ENCODE measurements around the gene GALNT14. TPM values are rescaled to one million over a fixed set of nuclear protein-coding genes. Genes with fewer than 3 reads are reported as not detected.

GALNT14 gene
- total and polyA plus RNA-seq, 4 experiments from 2014 or later, result 0.32 TPM; not detected in 3

DNA sequence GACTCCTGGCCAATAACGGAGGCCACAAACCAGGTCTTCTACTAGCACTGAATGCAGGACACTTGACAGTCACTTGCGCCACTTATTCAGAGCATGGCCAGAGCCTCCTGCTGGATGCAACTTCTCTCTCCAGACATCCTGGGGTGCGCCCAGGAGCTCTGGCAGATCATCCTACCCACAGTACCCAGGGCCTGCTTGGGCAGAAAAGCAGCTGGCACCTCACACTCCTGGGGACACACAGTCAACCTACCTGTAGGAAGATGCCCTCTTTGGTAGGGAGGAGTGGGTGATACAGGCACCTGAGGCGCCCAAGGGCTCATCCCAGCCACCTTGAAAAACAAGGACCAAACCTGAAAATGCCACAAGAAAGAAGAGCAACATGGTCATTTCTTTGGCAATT, 13.3 kb downstream of the GALNT14 start:
- Mint-ChIP-seq H3K9me3 (no peaks in the 10 kb centered on the region), H3K4me1 (no peaks in the 10 kb centered on the region), H3K4me3 (no peak overlapping the region), H3K27me3 (peaks cover 10 to 27% of the 10 kb centered on the region in 2 donors), H3K36me3 (no peaks in the 10 kb centered on the region), H3K27ac (no peak overlapping the region)
- ChIA-PET POLR2A (ENCODE audit: partially characterized antibody) (no interaction called here), CTCF (ENCODE audit: partially characterized antibody) (no interaction called here)
- Histone ChIP-seq H3K9me3 (ENCODE audit: control insufficient read depth in 1 of 2, low read length in 2 of 2) (no peaks in the 10 kb centered on the region), H3K36me3 (ENCODE audit: insufficient read depth, low read length) (no peaks in the 10 kb centered on the region), H3K4me3 (ENCODE audit: low read length in 2 of 2) (no peak overlapping the region), H3K4me1 (ENCODE audit: insufficient read depth, low read length) (no peaks in the 10 kb centered on the region), H3K27ac (ENCODE audit: low read depth, low read length) (no peak overlapping the region), H3K27me3 (ENCODE audit: insufficient read depth, low read length) (peaks cover 6% of the 10 kb centered on the region)
- intact Hi-C loops (cut with micrococcal nuclease), result no loop called here
- DNase-seq, result no peak

DNA sequence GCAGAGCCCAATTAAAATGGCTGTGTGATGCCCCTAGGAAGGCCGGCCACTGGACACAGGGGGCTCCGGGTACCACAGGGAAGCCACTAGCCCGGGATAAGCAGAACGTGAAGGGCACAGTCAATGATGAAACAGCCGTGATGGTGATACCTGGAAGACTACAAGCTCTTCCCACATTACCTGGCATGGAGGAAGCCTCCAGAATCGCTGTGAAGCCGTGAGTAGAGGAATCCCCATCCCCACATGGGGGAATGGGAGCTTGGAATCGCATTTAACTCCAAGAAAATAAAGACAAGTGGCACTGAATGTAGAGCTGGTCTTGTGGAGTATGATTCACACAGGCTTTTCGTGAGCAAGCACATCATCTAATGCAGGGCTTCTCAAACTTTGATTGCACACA, 16.1 kb downstream of the GALNT14 start:
- intact Hi-C loops (cut with micrococcal nuclease), result no loop called here
- Histone ChIP-seq H3K27ac (ENCODE audit: low read depth, low read length) (no peak overlapping the region), H3K4me3 (ENCODE audit: low read length in 2 of 2) (no peak overlapping the region), H3K36me3 (ENCODE audit: insufficient read depth, low read length) (no peaks in the 10 kb centered on the region), H3K27me3 (ENCODE audit: insufficient read depth, low read length) (no peaks in the 10 kb centered on the region), H3K9me3 (ENCODE audit: control insufficient read depth in 1 of 2, low read length in 2 of 2) (no peaks in the 10 kb centered on the region), H3K4me1 (ENCODE audit: insufficient read depth, low read length) (no peaks in the 10 kb centered on the region)
- H3K27me3 Mint-ChIP-seq, result peaks cover 7 to 25% of the 10 kb centered on the region in 2 donors
- H3K27ac Mint-ChIP-seq, result no peak overlapping the region
- ChIA-PET POLR2A (ENCODE audit: partially characterized antibody) (no interaction called here), CTCF (ENCODE audit: partially characterized antibody) (no interaction called here)
- H3K9me3 Mint-ChIP-seq, result no peaks in the 10 kb centered on the region
- DNase-seq, result no peak
- no peaks in the 10 kb centered on the region for H3K4me1 Mint-ChIP-seq
- no peaks in the 10 kb centered on the region for H3K36me3 Mint-ChIP-seq
- no peak overlapping the region for H3K4me3 Mint-ChIP-seq

DNA sequence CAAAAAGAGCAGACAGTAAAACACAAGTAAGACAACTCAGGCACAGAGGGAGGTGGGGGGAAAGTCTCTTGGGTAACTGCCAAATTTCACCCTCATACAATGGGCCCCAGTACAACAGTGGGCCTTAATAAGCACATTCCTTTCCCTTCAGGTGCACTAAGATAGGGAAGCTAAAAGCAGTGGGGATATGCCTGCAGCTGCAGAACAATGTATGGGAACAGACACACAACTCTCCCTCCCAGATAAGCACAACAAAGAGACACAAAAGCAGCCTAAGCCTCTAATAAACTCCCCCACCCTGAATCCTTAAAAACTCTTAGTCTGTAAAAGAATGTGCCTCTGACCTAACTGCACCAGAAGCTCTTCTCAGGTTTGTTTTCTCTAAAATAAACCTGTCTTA, 24.5 kb downstream of the GALNT14 start:
- ChIA-PET POLR2A (ENCODE audit: partially characterized antibody) (no interaction called here), CTCF (ENCODE audit: partially characterized antibody) (interaction anchor here (1.2 kb wide), 1 partner anchor 56 kb away, joined by 4 read pairs; no protein-coding TSS in a partner anchor)
- H3K4me3 ChIP-seq (ENCODE audit: low read length in 2 of 2), result no peak overlapping the region
- no peak overlapping the region for H3K27ac Mint-ChIP-seq
- no peaks in the 10 kb centered on the region for H3K9me3 ChIP-seq (ENCODE audit: control insufficient read depth in 1 of 2, low read length in 2 of 2)
- no peak overlapping the region for H3K27ac ChIP-seq (ENCODE audit: low read depth, low read length)
- H3K27me3 Mint-ChIP-seq, result peaks cover 18 to 19% of the 10 kb centered on the region in 2 donors
- intact Hi-C loops (cut with micrococcal nuclease), result no loop called here
- no peaks in the 10 kb centered on the region for H3K27me3 ChIP-seq (ENCODE audit: insufficient read depth, low read length)
- H3K9me3 Mint-ChIP-seq, result no peaks in the 10 kb centered on the region
- H3K4me1 Mint-ChIP-seq, result no peaks in the 10 kb centered on the region
- no peaks in the 10 kb centered on the region for H3K36me3 ChIP-seq (ENCODE audit: insufficient read depth, low read length)
- no peaks in the 10 kb centered on the region for H3K4me1 ChIP-seq (ENCODE audit: insufficient read depth, low read length)
- no peaks in the 10 kb centered on the region for H3K36me3 Mint-ChIP-seq
- no peak for DNase-seq
- H3K4me3 Mint-ChIP-seq, result no peak overlapping the region

DNA sequence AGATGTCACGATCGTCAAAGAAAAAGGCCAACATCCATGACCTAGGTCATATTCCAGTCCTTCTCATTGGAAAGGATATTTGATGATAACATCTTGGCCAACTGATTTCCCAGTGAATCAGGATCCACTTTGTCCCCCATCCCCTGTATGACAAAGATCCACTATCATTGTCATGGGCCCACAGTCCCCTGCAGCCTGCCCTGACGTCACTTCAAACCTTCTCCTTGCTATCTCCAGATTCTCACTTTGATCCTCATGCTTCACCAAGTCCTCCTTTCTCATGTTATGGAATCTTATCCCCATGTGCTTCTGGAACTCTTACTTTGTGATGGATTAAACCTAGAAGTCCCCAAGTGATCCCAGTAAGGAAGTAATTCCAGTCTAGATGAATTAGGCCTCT, 25.7 kb downstream of the GALNT14 start:
- peaks cover 20 to 24% of the 10 kb centered on the region in 2 donors for H3K27me3 Mint-ChIP-seq
- no peaks in the 10 kb centered on the region for H3K4me1 Mint-ChIP-seq
- no peaks in the 10 kb centered on the region for H3K9me3 ChIP-seq (ENCODE audit: control insufficient read depth in 1 of 2, low read length in 2 of 2)
- H3K4me3 Mint-ChIP-seq, result no peak overlapping the region
- H3K27ac ChIP-seq (ENCODE audit: low read depth, low read length), result no peak overlapping the region
- H3K27ac Mint-ChIP-seq, result no peak overlapping the region
- no peaks in the 10 kb centered on the region for H3K36me3 Mint-ChIP-seq
- ChIA-PET POLR2A (ENCODE audit: partially characterized antibody) (no interaction called here), CTCF (ENCODE audit: partially characterized antibody) (interaction anchor here (0.6 kb wide), 1 partner anchor 48 kb away, joined by 3 read pairs; no protein-coding TSS in a partner anchor)
- no peaks in the 10 kb centered on the region for H3K9me3 Mint-ChIP-seq
- H3K27me3 ChIP-seq (ENCODE audit: insufficient read depth, low read length), result no peaks in the 10 kb centered on the region
- intact Hi-C loops (cut with micrococcal nuclease), result no loop called here
- H3K4me3 ChIP-seq (ENCODE audit: low read length in 2 of 2), result no peak overlapping the region
- H3K36me3 ChIP-seq (ENCODE audit: insufficient read depth, low read length), result no peaks in the 10 kb centered on the region
- DNase-seq, result no peak
- no peaks in the 10 kb centered on the region for H3K4me1 ChIP-seq (ENCODE audit: insufficient read depth, low read length)

DNA sequence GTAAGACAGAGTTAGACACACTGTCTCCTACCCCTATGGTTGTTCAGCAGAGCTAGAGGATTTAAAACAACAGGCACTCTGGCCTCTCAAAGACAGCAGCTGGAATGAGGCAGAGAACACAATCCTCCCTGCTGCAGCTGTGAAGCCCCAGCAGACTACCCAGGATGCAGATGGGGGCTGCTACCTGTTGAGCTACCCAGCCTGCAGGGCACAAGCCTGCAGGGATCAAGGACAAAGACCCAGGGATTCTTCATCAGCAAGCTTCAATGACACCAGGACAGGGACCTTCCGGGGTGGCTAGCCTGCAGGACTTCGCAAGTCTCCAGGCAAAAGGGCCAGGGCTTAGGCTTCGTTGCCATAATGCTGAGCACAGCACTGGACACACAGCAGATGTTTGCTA, 27.2 kb downstream of the GALNT14 start:
- Mint-ChIP-seq H3K4me3 (no peak overlapping the region), H3K27me3 (peaks cover 26 to 31% of the 10 kb centered on the region in 2 donors), H3K27ac (no peak overlapping the region), H3K36me3 (no peaks in the 10 kb centered on the region), H3K9me3 (peaks cover 0 to 3% (median 0%) of the 10 kb centered on the region in 8 donors), H3K4me1 (no peaks in the 10 kb centered on the region)
- Histone ChIP-seq H3K36me3 (ENCODE audit: insufficient read depth, low read length) (no peaks in the 10 kb centered on the region), H3K4me3 (ENCODE audit: low read length in 2 of 2) (no peak overlapping the region), H3K27ac (ENCODE audit: low read depth, low read length) (no peak overlapping the region), H3K27me3 (ENCODE audit: insufficient read depth, low read length) (no peaks in the 10 kb centered on the region), H3K9me3 (ENCODE audit: control insufficient read depth in 1 of 2, low read length in 2 of 2) (no peaks in the 10 kb centered on the region), H3K4me1 (ENCODE audit: insufficient read depth, low read length) (no peaks in the 10 kb centered on the region)
- intact Hi-C loops (cut with micrococcal nuclease), result no loop called here
- no peak for DNase-seq
- ChIA-PET CTCF (ENCODE audit: partially characterized antibody) (interaction anchor here (0.9 kb wide), 1 partner anchor 9 kb away, joined by 3 read pairs; no protein-coding TSS in a partner anchor), POLR2A (ENCODE audit: partially characterized antibody) (no interaction called here)

DNA sequence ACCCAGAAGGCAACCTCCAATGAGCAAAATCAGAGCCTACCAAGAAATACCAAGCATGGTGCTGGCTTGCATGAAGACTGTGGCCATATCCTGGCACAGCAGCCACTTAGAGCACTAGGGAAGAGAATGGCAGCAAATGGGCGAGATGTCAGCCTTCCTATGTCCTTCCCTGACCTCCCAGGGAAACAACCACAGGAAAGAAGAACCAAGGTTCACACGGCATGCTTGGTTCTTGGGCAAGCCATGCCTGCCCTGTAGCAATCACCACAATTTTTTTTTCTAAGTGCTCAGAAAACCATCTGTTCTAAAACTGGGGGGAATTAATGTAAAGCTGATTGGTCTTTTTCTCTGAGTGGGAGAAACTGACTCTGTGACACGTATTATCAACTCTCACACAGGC, 27.8 kb downstream of the GALNT14 start:
- CTCF ChIA-PET (ENCODE audit: partially characterized antibody), result interaction anchor here (0.9 kb wide), 1 partner anchor 8 kb away, joined by 3 read pairs; no protein-coding TSS in a partner anchor
- Histone ChIP-seq H3K36me3 (ENCODE audit: insufficient read depth, low read length) (no peaks in the 10 kb centered on the region), H3K4me1 (ENCODE audit: insufficient read depth, low read length) (no peaks in the 10 kb centered on the region), H3K9me3 (ENCODE audit: control insufficient read depth in 1 of 2, low read length in 2 of 2) (no peaks in the 10 kb centered on the region), H3K27me3 (ENCODE audit: insufficient read depth, low read length) (no peaks in the 10 kb centered on the region), H3K4me3 (ENCODE audit: low read length in 2 of 2) (no peak overlapping the region), H3K27ac (ENCODE audit: low read depth, low read length) (no peak overlapping the region)
- peaks cover 0 to 3% (median 0%) of the 10 kb centered on the region in 8 donors for H3K9me3 Mint-ChIP-seq
- no peak overlapping the region for H3K4me3 Mint-ChIP-seq
- H3K4me1 Mint-ChIP-seq, result no peaks in the 10 kb centered on the region
- POLR2A ChIA-PET (ENCODE audit: partially characterized antibody), result no interaction called here
- H3K27ac Mint-ChIP-seq, result no peak overlapping the region
- intact Hi-C loops (cut with micrococcal nuclease), result no loop called here
- H3K27me3 Mint-ChIP-seq, result peaks cover 26 to 31% of the 10 kb centered on the region in 2 donors
- no peak for DNase-seq
- no peaks in the 10 kb centered on the region for H3K36me3 Mint-ChIP-seq

DNA sequence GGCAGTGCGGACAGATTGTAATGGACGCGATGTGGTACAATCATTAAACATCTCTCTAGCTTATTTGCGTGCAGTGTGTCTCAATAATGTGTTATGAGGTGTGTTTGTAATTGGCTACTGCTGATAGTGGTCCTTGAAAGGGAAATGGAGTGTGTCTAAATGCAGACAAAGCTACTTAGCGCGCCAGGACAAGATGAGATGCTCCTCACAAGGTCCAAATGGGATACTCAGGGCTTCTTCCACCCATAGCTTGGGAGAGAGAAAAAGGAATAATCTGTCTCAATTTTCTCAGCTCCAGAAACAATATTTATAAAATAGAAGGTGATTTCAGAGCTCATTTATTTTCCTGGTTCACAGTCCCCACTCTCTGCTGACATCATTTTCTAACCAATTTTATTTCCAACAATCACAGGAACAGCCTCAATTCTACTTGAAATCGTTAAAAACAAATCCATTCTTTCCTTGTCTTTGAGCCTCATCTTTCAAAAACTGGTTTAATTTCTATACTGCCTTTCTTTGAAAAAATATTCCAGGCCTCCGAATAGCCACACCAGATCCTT, 28.5 kb downstream of the GALNT14 start:
- peaks cover 0 to 5% (median 0%) of the 10 kb centered on the region in 8 donors for H3K9me3 Mint-ChIP-seq
- ChIA-PET CTCF (ENCODE audit: partially characterized antibody) (no interaction called here), POLR2A (ENCODE audit: partially characterized antibody) (no interaction called here)
- no peaks in the 10 kb centered on the region for H3K27me3 ChIP-seq (ENCODE audit: insufficient read depth, low read length)
- no peak overlapping the region for H3K27ac ChIP-seq (ENCODE audit: low read depth, low read length)
- no peak for DNase-seq
- intact Hi-C loops (cut with micrococcal nuclease), result no loop called here
- H3K27ac Mint-ChIP-seq, result no peak overlapping the region
- no peaks in the 10 kb centered on the region for H3K4me1 ChIP-seq (ENCODE audit: insufficient read depth, low read length)
- H3K9me3 ChIP-seq (ENCODE audit: control insufficient read depth in 1 of 2, low read length in 2 of 2), result no peaks in the 10 kb centered on the region
- no peaks in the 10 kb centered on the region for H3K36me3 Mint-ChIP-seq
- no peaks in the 10 kb centered on the region for H3K36me3 ChIP-seq (ENCODE audit: insufficient read depth, low read length)
- no peaks in the 10 kb centered on the region for H3K4me1 Mint-ChIP-seq
- no peak overlapping the region for H3K4me3 Mint-ChIP-seq
- peaks cover 31 to 33% of the 10 kb centered on the region in 2 donors for H3K27me3 Mint-ChIP-seq
- no peak overlapping the region for H3K4me3 ChIP-seq (ENCODE audit: low read length in 2 of 2)
